NCI-H774 (cell line): ENCODE results near the gene SLC44A5.
"Not testable (repeated sequence)": the region's sequence is repeated elsewhere in the genome, so short reads cannot be mapped to it uniquely, and the experiment has no call there.

Source experiments
- DNase-seq: peaks from one replicate; lab custom pipeline; 2025; lab: John Stamatoyannopoulos, UW

SLC44A5 gene

DNA sequence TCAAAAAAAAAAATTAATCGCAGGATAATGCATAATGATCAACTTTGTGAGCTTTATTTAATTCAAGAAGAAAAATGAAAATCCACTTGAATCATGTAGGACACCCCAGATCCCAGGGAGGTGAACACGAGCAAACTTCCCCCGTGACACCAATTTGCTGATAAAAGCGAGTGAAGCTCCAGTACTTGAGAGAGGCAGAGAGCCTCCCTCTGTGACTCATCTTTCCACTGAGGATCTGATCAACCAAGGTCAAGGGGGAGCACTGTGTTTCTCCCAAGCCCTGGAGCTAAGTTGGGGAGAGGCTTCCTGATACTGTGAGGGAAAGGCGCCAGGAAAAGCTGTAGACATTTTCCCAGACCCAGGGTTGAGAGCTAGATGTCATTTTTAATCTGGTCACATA, 160.9 kb downstream of the SLC44A5 start:
- no peak for DNase-seq

DNA sequence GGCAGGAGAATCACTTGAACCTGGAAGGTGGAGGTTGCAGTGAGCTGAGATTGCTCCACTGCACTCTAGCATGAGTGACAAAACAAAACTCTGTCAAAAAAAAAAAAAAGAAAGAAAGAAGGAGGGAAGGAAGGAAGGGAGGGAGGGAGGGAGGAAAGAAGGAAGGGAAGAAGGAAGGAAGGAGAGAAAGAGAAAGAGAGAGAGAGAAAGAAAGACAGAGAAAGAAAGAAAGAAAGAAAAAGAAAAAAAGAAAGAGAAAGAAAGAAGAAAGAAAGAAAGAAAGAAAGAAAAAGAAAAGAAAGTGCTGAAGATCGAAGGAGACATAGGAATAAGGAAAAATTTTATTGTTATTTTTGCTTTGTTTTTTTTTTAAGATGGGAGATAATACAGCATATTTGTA, 166.7 kb downstream of the SLC44A5 start:
- DNase-seq, result no peak

DNA sequence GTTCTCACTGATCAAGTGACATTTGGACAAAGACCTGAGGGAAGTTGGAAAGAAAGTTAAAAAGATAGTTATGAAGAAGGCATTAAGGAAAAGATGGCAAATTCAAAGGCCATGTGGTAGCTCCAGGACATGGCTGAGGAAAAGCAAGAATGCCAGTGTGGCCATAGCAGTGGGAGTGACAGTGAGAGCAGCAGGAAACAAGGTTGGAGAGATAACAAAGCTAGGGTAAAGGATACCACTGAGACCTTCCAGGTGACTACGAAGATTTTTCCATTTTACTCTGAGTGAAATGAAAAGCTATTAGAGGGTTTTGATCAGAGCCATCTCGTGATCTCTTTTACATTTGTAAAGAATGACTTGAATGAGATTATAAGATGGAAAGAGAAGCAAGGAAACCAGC, 170.6 kb downstream of the SLC44A5 start:
- no peak for DNase-seq

DNA sequence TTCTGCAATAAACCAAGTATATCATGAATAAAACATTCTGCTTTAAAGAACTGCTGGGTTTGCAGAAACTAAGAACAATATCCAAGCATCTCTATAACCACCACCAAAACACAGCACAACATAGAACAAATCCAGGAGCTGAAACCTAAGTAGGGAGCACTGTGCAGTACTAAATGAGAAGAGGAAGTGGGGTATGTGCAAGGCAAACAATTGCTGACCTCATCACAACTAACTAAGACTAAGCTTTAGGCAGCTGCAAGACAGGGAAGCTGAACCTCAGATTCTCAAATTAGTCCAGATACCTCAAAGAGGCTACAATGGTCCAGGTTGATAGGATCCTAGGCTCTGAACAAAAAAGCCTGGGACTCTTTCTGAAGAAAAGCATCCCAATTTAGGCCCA, 172.6 kb downstream of the SLC44A5 start:
- no peak for DNase-seq

DNA sequence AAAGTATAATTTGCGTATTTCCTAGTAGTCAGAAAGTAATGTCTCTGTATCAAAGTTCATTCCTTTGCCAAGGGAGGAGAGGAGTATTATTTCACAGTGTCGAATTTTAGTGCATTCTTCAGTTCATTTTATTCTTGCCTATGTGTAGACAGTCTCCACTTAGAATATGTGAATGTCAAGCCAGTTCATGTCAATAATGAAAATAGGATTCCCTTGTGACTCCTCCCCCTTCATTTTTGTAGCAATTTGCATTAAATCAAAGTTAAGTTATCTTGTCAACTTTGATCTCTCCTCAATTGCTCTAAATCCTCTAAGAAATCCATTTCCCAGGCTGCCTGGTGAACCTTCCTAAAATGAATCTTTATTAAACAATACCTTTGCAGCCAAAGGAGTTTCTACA, 179.1 kb downstream of the SLC44A5 start:
- no peak for DNase-seq

DNA sequence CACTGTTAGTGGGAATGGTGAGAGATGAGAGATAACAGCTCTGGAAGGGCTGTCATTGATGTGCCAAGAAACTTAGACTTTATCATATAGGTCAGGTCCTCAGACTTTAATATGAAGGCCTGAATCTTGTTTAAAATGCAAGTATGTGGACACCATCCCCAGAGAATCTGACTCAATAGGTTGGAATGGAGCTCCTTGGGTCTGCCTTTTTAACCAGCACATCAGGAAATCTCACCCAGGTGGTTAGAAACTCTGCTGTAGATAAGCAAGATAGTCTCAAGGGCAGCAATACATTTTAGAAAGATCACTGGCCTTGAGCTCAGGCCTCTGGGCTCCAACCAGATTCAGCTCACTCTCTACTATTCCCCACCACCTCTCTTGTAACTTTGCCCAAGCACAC, 180.4 kb downstream of the SLC44A5 start:
- DNase-seq, result no peak

DNA sequence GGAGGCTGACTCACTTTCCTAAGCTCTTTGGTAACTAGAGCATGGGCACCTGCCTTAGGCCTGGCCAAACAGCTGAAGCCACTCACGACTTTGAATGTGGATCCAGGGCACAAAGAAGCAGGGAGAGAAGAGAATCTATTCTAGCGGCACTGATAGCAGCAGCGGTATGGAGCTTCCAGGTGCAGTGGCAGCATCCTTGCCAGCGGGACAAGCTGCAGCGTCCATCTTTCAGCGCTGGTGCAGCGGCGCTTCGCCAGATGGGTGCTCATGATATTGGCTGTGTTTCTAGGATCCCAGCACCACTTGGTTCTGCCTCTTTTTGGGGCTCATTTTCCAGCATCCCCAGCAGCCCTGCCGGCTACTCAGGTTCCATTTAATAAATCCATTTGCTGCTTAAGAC, 184.2 kb downstream of the SLC44A5 start:
- DNase-seq, result no peak

DNA sequence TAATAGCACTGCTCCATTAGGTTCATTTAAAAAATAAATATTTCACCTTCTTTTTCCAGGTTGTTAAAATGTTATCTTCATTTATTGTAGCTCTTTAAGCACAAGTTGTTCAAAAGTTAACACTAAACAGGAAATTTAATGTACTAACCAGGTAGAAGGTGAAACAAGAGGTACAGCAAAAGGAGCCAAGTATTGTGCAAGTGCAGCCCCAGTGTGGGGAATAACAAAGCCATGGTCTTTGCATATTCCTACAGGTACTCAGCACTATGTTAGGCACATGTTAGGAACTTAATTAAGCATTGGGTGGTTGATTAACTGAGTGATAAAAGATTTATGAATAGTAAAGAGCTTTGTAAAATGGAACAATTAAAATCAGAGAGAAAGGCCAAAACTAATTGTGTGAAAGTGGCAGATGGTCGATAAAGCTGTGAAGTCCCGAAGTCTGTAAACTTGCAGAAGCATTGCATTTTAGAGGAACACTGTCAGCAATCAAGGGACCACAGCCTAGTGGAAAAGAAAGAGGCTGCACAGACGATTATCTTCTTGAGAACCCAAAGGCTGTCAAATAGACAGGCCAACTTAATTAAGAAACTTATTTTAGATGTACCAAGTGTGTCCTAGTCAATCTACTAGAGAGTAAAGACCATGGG, 185.8 kb downstream of the SLC44A5 start:
- no peak for DNase-seq

DNA sequence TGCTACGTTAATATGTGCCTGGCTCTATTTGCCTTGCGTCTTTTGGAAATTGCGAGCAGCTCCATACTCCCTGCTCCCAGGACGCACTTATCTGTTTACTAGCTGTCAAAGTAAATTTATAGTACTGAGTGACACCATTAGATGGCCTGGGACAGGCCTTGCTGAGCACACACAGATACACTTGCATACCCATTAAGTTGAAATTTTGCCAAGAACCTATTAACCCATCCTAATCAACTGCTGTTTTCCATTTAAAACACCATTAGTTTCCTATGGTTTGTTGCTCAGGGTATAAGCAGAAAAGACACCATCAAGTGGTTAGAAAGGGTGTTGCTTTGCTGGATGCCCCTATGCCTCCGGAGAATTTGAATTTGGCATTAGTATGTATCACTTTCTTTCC, 187.3 kb downstream of the SLC44A5 start:
- peak; percentile 68 for DNase-seq

DNA sequence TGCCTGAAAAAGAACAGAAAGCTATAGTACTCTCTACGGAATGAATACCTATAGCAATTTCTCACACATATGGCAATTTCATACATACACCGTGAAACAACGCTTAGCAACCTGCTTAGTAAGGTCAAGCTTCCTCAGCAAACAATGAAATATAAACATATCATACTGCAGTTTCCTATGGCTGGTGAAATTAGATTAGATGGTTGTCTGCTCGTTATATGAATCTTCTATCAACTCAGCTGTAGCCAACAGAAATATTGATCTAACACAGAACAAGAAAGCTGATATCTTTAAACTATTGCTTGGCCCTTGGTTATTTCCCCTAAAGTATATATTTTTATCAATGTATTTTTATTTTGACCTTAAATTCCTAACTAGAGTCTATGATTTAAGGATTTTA, 187.8 kb downstream of the SLC44A5 start:
- DNase-seq, result no peak

DNA sequence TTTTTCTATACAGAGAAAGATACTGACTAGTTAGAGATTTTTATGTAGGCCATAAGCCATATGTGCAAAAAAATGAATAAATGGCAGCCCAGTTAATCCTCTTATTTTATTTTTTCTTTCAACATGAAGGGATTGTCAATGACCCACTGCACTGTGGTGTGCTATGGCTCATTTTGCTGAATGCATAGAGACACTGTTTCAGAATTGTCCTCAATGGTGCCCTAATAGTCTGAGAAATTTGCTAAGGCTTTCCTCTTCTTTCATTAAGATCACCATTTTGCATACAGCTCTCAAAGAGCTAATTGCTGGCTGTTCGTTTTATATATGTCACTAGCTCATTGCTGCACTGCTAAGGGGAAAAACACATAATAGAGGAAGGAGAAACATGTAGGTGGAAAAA, 189.5 kb downstream of the SLC44A5 start:
- DNase-seq, result no peak

DNA sequence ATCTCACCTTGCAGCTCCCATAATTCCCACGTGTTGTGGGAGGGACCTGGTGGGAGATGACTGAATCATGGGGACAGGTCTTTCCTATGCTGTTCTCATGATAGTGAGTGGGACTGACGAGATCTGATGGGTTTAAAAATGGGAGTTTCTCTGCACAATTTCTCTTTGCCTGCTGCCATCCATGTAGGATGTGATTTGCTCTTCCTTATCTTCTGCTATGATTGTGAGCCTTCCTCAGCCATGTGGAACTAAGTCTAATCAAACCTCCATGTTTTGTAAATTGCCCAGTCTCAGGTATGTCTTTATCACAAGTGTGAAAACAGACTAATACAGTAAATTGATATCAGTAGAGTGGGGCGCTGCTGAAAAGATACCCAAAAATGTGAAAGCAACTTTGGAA, 195.7 kb downstream of the SLC44A5 start:
- DNase-seq, result no peak

DNA sequence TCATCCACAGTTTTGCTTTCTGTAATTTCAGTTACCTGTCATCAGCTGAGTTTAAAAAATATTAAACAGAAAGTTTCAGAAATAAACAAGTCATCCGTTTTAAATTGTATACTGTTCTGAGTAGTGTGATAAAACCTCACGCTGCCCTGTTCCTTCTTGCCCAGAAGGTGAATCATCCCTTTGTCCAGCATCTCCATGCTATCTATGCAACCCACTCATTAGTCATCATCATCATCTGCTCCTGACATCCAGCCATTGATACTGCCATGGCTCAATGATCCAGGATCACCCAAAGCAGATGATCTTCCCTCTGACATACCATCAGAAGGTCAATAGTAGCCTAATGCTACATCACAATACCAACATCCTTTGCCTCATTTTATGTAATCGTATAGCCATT, 198.3 kb downstream of the SLC44A5 start:
- DNase-seq, result no peak

DNA sequence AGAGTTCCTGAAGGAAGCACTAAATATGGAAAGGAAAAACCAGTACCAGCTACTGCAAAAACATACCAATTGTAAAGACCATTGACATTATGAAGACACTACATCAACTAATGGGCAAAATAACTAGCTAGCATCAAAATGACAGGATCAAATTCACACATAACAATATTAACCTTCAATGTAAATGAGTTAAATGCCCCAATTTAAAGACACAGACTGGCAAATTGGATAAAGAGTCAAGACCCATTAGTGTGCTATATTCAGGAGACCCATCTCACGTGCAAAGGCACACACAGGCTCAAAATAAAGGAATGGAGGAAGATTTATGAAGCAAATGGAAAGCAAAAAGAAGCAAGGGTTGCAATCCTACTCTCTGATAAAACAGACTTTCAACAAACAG, 206.2 kb downstream of the SLC44A5 start:
- DNase-seq, result not testable (repeated sequence)

DNA sequence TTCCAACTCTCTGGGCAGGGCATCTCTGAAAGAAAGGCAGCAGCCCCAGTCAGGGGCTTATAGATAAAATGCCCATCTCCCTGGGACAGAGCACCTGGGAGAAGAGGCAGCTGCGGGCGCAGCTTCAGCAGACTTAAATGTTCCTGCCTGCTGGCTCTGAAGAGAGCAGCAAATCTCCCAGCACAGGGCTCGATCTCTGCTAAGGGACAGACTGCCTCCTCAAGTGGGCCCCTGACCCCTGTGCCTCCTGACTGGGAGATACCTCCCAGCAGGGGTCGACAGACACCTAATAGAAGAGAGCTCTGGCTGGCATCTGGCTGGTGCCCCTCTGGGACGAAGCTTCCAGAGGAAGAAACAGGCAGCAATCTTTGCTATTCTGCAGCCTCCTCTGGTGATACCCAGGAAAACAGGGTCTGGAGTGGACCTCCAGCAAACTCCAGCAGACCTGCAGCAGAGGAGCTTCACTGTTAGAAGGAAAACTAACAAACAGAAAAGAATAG, 207.7 kb downstream of the SLC44A5 start:
- not testable (repeated sequence) for DNase-seq

DNA sequence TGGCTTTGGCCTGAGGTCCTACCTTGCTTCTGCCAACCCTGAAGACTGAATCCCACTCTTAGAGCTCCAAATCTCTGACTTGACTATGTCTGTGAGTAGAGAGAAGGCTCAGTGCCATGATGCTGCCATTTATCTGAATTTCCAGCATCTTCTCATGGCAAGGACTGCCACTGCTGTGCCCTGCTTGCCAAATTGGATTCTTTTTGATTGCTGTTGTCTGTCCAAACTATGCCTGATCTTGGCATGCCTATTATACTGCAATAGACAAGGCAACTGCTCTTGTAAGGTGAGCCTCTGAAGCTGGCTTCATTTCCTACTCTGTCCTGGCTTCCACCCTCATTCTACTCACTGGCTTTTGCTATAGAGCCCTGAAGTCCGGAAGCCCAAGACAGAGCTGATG, 210.2 kb downstream of the SLC44A5 start:
- no peak for DNase-seq

DNA sequence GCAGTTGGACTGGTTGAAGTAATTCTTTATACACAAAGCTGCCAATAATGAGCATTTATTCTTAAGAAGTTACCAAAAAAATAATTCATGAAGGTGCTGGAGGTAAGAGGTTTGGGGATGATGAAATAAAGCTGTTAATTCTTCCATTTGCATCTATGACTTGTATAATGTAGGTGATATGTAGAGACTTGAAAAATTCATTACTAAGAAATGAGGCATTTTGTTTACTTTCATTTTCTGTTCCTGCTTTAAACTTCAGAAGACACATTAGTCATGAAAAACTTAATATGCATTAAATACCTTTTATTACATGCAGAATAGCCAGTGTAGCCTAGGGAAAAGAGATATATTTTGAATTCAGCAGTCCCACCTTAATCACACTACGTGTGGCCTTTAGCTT, 214.2 kb downstream of the SLC44A5 start:
- DNase-seq, result no peak

DNA sequence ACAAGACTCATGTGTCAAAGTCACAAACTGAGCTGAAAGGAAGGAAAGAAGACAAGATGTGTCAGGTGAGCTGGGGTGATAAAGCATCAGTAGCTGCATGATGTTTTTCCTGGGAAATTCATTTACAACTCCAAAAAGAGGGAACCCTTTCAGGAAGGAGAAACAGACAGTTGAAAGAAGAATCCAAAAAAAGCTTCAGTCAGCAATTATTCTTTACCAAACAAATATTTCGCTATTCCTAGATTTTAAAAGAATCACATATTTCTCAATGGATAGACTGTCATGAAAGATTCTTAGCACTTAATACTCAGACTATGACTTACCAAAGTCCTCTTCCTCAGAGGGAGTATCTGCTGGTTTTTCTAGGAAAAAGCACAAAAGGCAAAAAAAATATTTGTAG, 214.7 kb downstream of the SLC44A5 start:
- no peak for DNase-seq

DNA sequence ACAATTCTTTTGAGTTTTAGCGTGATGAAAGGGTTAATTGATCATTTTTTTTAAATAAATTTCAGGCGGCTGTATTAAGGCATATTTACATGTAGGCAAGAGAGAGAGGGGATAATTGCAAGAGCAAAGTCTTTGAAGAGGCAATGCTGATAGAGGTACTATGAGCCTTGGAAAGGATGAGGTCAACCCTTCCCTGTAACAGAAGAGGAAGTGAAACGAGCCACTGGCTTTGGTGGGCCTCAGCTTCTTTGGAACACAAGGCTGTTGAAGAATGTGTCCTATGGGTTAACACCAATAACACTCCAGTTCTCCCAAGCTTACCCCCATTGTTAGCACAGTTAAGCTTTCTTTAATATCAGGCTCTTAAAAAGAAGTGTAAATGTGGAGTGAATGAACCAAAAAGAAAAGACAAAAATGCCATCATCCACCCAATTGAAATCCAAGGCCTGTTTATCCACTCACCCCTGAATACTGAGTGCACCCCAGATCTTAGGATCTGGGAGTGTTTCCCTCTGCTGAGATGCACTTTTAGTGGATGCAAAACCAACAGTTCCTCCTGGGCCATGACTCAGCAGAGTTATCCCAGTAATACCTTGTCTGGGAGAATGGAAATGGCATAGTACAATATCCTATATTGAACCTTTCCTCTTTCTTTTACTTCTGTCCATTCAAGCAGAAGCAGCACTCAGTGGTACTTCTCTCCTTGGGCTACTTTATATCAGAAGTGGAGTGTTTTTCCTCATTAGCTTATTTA, 216.4 kb downstream of the SLC44A5 start:
- DNase-seq, result no peak

DNA sequence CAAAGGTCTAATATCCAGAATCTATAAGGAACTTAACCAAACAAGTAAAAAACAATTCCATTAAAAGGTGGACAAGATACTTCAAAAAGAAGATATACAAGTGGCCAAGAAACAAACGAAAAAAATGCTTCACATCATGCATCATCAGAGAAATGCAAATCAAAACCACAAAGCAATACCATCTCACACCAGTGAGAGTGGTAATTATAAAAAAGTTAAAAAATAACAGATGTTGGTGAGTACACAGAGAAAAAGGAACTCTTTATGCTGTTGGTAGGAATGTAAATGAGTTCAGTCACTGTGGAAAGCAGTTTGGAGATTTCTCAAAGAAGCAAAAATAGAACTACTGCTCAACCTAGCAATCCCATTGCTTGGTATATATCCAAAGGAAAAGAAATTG, 218.6 kb downstream of the SLC44A5 start:
- DNase-seq, result no peak

DNA sequence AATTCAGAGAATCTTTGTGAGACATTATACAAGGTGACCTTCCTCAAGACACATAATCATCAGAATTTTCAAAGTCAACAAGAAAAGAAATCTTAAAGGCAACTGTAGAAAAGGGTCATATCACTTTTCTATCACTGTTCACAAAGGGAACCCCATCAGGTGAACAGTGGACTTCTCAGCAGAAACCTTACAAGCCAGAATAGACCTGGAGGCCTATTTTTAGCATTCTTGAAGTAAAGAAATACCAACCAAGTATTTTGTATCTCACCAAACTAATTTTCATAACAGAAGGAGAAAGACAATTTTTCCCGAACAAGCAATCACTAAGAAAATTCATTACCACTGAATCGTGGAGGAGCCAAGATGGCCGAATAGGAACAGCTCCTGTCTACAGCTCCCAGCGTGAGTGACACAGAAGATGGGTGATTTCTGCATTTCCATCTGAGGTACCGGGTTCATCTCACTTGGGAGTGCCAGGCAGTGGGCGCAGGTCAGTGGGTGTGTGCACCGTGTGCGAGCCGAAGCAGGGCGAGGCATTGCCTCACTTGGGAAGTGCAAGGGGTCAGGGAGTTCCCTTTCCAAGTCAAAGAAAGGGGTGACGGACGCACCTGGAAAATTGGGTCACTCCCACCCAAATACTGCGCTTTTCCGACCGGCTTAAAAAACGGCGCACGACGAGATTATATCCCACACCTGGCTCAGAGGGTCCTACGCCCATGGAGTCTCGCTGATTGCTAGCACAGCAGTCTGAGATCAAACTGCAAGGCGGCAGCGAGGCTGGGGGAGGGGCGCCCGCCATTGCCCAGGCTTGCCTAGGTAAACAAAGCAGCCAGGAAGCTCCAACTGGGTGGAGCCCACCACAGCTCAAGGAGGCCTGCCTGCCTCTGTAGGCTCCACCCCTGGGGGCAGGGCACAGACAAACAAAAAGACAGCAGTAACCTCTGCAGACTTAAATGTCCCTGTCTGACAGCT, 235.2 kb downstream of the SLC44A5 start:
- not testable (repeated sequence) for DNase-seq

DNA sequence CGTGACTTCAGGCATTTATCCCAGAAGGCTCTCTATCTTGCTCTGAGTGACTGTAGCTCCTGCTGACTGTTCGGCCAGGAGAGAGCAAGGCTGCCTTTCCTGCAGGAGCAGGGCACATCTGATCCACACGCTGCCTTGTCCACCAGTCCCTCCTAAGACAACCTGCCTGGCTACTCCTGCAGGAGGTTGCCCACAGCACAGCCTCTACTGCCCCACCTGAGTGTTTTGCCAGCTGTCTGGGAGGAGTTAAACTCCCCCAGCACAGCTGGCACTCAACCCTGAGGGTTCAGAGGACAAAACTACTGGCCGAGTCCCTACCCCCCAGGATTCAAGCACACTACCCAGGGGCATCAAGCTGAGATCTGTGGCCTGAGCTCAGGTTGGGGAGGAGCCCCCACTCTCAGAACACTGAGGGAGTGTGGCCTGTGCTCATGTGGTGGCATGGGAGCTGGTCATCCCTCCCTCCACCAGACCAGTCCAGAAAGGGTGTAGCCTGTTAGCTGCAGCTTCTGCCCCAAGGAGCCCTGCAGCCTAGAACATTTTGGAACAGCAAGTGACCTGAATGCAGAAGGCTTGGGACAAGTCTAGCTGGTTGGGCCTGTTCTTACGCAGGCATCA, 237.3 kb downstream of the SLC44A5 start:
- no peak for DNase-seq
